ENCODE measurements around the gene WFDC12. TPM values are rescaled to one million over a fixed set of nuclear protein-coding genes. Genes with fewer than 3 reads are reported as not detected.

The WFDC12 gene
- total RNA-seq, 4 donors from 2014 or later, result 0.68 TPM; not detected in 3

DNA sequence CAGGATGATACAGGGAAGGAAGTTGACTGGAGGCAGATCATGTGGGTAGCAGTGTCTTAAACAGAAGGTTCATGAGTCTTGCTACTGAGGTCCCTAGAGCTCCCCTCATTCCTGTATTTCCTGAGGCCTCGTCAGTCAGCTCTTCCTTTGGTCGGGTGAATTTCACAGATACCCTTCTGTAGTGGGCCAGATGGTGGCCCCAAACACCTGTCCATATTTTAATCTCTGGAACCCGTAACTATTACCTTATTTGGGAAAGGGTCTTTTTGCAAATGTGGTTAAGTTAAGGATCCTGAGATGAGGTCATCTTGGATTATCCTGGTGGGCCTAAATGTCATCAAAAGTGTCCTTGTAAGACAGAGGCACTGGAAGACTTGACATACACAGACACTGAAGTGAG lies 32.9 kb downstream of the WFDC12 start:
- H3K4me3 ChIP-seq, result no peak overlapping the region
- no peaks in the 10 kb centered on the region for H3K9me3 ChIP-seq
- TF ChIP-seq, protein P1, sequence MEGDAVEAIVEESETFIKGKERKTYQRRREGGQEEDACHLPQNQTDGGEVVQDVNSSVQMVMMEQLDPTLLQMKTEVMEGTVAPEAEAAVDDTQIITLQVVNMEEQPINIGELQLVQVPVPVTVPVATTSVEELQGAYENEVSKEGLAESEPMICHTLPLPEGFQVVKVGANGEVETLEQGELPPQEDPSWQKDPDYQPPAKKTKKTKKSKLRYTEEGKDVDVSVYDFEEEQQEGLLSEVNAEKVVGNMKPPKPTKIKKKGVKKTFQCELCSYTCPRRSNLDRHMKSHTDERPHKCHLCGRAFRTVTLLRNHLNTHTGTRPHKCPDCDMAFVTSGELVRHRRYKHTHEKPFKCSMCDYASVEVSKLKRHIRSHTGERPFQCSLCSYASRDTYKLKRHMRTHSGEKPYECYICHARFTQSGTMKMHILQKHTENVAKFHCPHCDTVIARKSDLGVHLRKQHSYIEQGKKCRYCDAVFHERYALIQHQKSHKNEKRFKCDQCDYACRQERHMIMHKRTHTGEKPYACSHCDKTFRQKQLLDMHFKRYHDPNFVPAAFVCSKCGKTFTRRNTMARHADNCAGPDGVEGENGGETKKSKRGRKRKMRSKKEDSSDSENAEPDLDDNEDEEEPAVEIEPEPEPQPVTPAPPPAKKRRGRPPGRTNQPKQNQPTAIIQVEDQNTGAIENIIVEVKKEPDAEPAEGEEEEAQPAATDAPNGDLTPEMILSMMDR (IDR thresholded peaks at IDR 0.05), result no peak
- TF ChIP-seq POLR2AphosphoS5 (IDR thresholded peaks at IDR 0.05), result no peak
- no peak for TF ChIP-seq EP300 (IDR thresholded peaks at IDR 0.05; ENCODE audit: low read depth)
- TF ChIP-seq POLR2A (IDR thresholded peaks at IDR 0.05), result no peak
- peaks cover 5% of the 10 kb centered on the region for H3K27me3 ChIP-seq
- WGBS, 2 donors (ENCODE audit: low coverage in 1 of 2), result 81% methylated on average over 3 of the region's 3 CpGs; no CpG with 5 or more reads in 1 of the 2 donors
- no peaks in the 10 kb centered on the region for H3K36me3 ChIP-seq
- intact Hi-C loops (cut with DNase I; ENCODE audit: low total_unique reads), result no loop called here
- H3K4me1 ChIP-seq, result no peaks in the 10 kb centered on the region
- no peak for DNase-seq
- no peak overlapping the region for H3K27ac ChIP-seq
- in situ Hi-C loops (cut with MboI; ENCODE audit: low pct_ligation_motif_present in 1 of 4, low pct_unique_long_range_greater_than_20kb in 1 of 4, low sequenced_read_pairs in 3 of 4), result loop anchor here in 1 of 4 donors (5.0 to 10.0 kb wide), 2 partner anchors 49 to 87 kb away; no protein-coding TSS in a partner anchor

DNA sequence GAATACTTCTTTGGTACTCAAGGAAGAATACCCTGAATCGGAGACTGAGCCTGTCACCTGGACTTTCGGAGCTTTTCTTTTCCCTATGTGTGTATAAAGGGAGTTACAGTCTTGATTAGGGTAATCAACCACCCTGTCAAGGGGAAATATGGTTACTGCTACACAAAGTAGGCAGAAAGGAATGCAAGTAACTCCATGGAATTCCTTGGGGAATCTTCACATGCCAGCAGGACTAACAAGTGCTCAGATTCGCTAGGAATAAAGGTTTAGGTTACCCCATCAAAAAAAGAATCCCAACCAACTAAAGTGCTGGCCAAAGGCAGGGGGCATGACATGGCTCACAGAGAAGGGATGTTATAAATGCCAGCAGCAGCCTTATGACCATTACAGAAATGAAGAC lies 33.8 kb downstream of the WFDC12 start:
- in situ Hi-C loops (cut with MboI; ENCODE audit: low pct_ligation_motif_present in 1 of 4, low pct_unique_long_range_greater_than_20kb in 1 of 4, low sequenced_read_pairs in 3 of 4), result loop anchor here in 1 of 4 donors (5.0 to 10.0 kb wide), 2 partner anchors 48 to 86 kb away; no protein-coding TSS in a partner anchor
- Histone ChIP-seq H3K27ac (no peak overlapping the region), H3K9me3 (no peaks in the 10 kb centered on the region), H3K4me1 (no peaks in the 10 kb centered on the region), H3K36me3 (no peaks in the 10 kb centered on the region), H3K4me3 (no peak overlapping the region), H3K27me3 (no peaks in the 10 kb centered on the region)
- TF ChIP-seq POLR2A (IDR thresholded peaks at IDR 0.05), result no peak
- TF ChIP-seq, protein P1 (IDR thresholded peaks at IDR 0.05), result no peak
- TF ChIP-seq EP300 (IDR thresholded peaks at IDR 0.05; ENCODE audit: low read depth), result no peak
- TF ChIP-seq POLR2AphosphoS5 (IDR thresholded peaks at IDR 0.05), result no peak
- intact Hi-C loops (cut with DNase I; ENCODE audit: low total_unique reads), result no loop called here
- no peak for DNase-seq
- WGBS, 2 donors (ENCODE audit: low coverage in 1 of 2), result 97 to 100% methylated on average over 2 to 3 of the region's 3 CpGs

DNA sequence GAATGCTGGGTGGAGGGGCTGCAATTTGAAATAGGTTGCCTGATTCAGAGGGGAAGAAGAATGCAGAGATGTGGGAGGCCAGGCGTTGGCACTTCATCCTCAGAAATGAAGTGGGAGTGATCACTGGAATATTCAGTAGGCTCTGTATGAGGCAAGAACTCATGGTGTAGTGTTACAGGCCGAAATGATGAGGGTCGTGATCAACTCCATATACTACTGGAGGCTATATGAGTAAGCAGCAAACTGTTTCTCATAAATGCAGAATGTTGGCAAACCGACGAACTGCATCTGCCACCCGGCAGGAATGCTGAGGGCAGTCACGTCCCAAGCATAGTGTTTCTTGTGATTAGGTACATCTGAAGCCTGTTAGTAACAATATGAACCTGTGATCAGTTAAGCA lies 36.0 kb downstream of the WFDC12 start:
- Histone ChIP-seq H3K4me1 (no peaks in the 10 kb centered on the region), H3K27me3 (no peaks in the 10 kb centered on the region), H3K27ac (no peak overlapping the region), H3K4me3 (no peak overlapping the region), H3K36me3 (no peaks in the 10 kb centered on the region), H3K9me3 (no peaks in the 10 kb centered on the region)
- intact Hi-C loops (cut with DNase I; ENCODE audit: low total_unique reads), result no loop called here
- in situ Hi-C loops (cut with MboI; ENCODE audit: low pct_ligation_motif_present in 1 of 4, low pct_unique_long_range_greater_than_20kb in 1 of 4, low sequenced_read_pairs in 3 of 4), result no loop called here
- TF ChIP-seq POLR2AphosphoS5 (IDR thresholded peaks at IDR 0.05) (no peak), POLR2A (IDR thresholded peaks at IDR 0.05) (no peak), EP300 (IDR thresholded peaks at IDR 0.05; ENCODE audit: low read depth) (no peak)
- TF ChIP-seq, protein P1 (IDR thresholded peaks at IDR 0.05), result no peak
- WGBS, 2 donors (ENCODE audit: low coverage in 1 of 2), result 88 to 100% methylated on average over 1 to 7 of the region's 7 CpGs
- DNase-seq, result no peak

DNA sequence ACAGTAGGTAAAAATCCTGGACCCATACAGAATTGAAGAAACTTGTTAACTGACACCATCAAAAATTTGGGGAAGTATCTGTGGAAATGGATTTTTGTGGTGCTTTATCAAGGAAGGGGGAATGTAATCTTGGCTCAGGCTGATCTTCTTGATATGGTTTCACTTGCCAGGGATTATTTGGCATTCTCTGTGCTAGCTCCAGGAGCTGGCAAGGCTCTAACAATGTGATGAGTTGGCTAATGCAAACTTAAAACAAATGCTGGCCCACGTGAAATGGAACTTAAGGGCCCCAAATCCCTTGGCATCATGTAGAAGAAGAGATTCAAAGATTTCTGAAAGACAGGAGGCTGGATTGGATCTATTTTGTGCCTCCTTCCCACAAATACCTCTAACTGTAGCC lies 36.5 kb downstream of the WFDC12 start:
- WGBS, 2 donors (ENCODE audit: low coverage in 1 of 2), result 65 to 71% methylated on average over 1 of the region's 1 CpG
- no peaks in the 10 kb centered on the region for H3K36me3 ChIP-seq
- no peak overlapping the region for H3K4me3 ChIP-seq
- H3K27ac ChIP-seq, result no peak overlapping the region
- no peaks in the 10 kb centered on the region for H3K4me1 ChIP-seq
- in situ Hi-C loops (cut with MboI; ENCODE audit: low pct_ligation_motif_present in 1 of 4, low pct_unique_long_range_greater_than_20kb in 1 of 4, low sequenced_read_pairs in 3 of 4) (no loop called here), intact Hi-C loops (cut with DNase I; ENCODE audit: low total_unique reads) (no loop called here)
- H3K27me3 ChIP-seq, result no peaks in the 10 kb centered on the region
- no peaks in the 10 kb centered on the region for H3K9me3 ChIP-seq
- no peak for DNase-seq
- no peak for TF ChIP-seq POLR2AphosphoS5 (IDR thresholded peaks at IDR 0.05)
- no peak for TF ChIP-seq EP300 (IDR thresholded peaks at IDR 0.05; ENCODE audit: low read depth)
- TF ChIP-seq POLR2A (IDR thresholded peaks at IDR 0.05), result no peak
- TF ChIP-seq, protein P1 (IDR thresholded peaks at IDR 0.05), result no peak

Data from transverse colon (tissue), 4 donors.